Measurements from ENCODE around the gene CLDN15.
"Not testable (repeated sequence)": the region's sequence is repeated elsewhere in the genome, so short reads cannot be mapped to it uniquely, and the experiment has no call there.

CLDN15 gene

DNA sequence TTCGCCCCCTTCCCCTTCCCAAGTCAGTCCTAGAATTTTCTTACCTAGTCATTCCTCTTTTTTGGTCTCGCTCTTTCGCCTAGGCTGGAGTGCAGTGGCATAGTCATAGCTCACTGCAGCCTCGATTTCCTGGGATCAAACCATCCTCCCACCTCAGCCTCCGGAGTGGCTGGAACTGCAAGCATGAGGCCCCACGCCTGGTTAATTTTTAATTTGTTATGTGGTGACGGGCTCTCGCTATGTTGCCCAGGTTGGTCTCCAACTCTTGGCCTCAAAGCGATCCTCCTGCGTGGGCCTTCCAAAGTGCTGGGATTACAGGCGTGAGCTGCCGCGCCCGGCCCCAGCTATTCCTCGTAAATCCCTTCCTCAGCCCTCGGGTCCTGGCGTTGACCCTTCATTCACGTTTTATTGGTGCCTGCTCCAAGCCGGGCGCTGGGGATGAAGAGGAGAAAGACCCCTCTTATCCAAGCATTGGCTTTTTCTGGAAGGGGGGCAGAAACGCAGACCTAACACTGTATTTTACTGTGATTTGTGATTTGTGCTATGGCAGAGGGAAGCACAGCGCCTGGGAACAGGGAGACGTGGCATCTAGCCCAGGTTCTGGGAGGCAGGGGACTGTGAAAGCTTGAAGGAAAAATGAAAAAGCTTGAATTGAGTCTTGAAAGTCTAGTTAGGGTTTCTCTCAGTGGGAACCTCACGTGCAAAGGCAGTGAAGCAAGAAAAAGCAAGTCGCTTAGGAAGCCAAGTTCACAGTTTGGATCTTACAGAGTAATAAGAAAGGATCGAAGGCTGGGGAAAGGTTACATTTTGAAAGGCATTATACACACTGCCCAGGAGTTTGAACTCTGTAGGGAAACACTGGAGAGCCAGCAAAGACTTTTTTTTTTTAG is 19.1 kb downstream of the CLDN15 start:
- no peak for DNase-seq

DNA sequence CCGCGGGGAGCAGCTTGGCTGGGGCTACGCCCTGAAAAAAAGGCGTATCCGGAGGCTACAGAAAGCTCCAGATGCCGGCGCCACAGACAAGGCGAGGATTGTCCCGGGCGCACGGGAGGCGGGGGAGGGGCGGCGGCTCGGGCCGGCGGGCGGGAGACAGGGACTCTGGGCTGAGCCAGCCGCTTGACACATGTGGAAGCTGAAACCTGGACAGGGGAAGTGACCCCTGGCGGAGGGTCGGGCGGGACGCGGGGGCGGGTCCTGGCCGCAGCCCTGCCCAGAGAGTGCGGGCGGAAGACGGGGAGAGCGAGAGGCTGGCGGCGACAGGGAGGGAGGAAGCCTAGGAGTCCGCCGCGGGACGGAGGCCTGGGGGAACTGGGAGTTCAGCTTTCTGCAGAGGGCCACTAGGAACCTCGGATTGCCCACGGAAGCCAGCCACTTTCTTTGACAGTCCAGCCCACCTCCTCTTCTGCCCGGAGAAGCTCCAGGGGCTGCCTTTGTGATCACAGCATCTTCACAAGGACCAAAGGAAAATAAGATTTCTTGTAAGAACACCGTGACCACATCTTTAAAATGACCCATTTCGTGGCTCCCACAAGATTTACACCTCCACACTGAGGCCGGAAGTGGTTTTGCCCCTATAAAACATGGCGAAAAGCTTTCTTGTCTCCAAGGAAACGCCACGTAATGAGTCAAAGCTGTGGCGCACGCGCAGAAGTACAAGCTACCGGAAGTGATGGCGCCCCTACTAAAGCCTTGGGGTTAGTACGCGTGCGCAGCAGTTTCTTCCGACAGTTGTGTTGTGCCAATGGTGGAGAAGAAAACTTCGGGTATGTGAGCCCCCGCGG is 20.0 kb downstream of the CLDN15 start, which contains the start of the genes PLOD3 and ZNHIT1:
Gene PLOD3, minus strand, starts transcription at position 194 of the 848 bp plus-strand sequence. CDS start 307 bp downstream, outside the sequence.
Gene ZNHIT1, plus strand, starts transcription at position 778 of the 848 bp plus-strand sequence. Its CDS starts 31 bp downstream, at position 809.
- peak; percentile 96 for DNase-seq

DNA sequence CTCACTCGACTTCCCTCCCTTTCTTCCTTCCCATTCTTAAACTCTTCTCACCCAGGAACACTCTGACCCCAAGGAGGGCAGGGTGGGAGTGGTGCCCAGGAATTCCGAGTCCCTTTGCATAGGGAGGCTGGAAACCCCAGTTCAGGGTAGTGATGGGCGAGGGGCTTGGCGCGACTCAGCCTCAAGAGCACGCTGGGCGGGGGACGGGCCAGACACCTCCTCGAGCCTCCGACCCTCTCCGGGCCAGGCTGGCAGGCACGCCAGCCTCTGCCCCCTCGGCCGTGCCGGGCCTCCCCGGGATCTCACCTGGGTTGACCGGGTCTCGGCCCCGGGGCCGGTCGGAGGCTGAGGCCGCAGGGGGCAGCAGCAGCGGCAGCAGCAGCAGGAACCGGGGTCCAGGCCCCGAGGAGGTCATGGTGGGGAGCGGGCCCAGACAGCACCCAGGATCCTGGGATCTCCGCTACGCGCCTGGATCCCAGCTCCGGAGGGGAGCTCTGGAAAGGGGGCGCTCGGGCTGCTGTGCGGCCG is 20.7 kb downstream of the CLDN15 start:
- no peak for DNase-seq

DNA sequence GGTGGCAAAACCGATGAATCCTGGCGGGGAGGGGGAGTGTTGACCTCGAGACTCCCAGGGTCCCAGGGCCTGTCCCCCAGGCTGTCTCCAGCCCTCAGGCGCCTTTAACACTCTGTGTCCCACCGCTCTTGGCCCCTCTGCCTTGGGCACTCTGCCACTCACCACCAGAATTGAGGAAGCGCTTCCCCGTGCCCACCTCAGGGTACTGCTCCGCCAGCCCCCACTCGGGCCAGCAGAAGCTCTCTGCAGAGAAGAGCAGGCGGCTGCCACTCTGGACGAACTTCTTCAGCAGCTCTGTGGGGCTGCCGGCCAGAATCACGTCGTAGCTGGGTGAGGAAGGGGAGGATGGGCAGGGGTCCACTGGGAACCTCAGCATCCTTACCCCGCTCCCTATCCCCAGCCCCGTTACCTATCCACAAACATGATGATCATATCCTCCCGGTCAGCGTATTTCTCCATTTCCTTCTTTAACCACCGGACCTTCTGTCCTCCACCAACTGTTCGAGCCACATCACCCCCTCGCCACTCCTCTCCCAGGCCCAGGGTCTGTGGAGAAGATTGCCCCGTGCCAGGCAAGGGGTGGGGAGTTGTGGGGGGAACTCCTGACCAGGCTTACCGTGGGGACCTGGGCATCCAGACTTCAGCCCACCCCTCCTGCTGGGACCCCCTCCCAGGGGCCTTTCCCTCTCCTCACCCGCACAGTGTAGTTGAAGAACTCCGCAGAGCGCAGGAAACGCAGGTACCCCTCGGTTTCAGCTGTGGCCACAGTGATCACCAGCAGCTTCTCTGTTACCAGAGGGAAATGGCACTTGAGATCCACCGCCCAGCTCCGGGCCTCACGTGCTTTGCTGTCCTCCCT is 21.4 kb downstream of the CLDN15 start:
- DNase-seq: no peak

DNA sequence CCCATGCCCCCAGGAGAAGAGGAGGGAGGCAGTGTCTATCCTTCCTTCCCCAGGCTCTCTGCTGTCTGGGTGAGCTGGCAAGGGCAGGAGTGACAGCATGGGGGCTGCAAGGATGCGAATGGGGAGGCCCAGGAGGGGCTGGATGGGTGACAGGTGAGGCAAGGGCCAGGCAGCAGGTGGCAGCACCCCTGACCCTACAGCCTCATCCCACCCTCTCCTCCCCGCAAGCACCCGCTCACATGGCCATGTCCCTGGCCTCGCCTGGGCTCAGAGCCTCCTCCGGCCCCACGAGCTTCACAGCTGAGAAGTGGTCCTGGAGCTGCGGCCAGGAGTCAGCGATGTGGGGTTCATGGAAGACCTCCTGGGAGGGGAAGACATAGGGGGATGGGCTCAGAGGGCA is 25.6 kb downstream of the CLDN15 start:
- no peak for DNase-seq

DNA sequence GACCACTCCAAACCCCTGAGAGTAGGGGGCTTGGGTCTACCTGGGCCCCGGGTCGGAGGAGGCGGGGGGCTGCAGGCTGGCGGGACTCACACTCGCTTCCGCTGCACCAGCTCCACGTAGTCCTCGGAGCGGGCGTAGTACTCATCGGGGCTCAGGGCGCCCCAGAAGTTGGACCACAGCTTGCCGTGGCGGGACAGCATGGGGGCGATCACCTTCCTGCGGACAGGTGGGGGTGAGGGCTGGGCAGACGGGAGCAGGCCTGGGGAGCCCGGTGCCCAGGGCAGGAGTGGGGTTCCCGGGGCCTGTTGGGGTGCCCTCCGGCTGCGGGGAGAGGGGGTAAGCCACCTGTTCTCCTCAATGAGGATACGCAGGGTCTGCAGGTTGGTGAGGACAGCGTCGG is 26.1 kb downstream of the CLDN15 start:
- no peak for DNase-seq

DNA sequence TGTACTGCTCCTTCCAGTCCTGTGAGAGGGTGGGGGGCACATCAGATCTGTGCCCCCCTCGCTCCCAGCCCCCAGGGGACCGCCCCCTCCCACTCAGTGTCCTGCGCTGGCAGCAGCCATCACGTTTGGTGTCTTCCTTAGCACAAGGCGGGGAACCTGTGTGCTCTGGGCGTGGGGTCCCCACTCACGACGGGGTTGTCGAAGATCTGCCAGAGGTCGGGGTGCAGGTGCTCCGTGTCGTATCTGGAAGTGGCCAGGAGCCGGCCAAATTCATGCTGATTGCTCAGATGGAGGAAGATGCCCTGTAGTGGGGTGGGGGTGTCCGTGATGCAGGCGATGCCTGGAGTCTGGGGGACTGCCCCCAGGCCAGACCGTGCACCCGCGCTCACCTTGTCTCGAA is 27.5 kb downstream of the CLDN15 start:
- no peak for DNase-seq

DNA sequence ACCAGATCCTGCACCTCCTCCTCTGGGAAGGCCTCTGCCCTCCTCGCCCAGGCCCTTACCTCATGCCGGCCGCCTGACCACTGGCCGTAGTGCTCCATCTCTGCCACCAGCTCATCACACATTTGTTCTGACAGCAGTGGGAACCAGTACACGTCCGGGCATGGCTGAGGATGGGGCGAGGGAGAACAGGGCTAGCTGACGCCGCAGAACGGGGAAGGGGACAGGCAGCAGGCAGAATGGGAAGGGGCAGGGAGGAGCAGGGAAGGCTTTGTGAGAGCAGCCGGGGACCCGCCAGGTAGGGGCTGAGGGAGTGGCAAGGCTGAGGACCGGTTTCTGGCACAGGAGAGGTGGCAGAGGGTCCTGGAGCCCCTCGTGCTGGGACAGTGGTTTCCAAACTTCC is 28.8 kb downstream of the CLDN15 start:
- no peak for DNase-seq

DNA sequence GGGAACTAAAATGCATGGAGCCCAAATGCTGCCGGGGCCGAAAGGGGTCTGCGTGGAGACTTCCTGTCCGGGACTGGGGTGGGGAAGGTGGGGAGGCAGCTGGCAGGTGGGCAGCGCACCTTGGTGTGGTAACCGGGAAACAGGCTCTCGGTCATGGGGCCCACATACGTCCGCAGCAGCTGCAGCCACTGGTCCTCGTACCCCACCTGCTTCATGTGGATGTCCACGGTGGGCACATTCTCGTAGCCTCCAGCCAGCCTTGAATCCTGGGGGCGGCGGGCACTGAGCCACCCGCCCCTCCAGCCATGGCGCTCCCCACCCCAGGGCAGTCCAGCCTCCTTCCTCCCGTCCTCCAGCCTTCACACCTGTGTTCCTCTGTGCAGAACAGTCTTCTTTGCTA is 30.1 kb downstream of the CLDN15 start:
- DNase-seq: no peak

DNA sequence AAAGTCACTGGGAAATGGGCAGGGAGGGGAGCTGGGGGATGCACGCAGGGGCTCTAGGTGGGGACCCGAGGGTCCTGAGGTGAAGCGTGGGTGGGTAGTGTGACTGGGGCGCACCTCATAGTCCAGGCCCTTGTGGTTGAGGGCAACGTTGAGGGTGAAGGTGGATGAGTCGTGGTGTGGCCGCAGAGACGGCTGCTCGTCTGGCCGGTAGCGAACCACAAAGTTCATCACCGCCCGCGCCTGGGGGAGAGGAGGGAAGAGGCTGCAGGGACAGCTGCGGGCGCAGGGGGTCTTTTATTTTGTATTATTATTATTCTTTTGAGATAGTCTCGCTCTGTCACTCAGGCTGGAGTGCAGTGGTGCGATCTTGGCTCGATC is 30.9 kb downstream of the CLDN15 start:
- DNase-seq: no peak

DNA sequence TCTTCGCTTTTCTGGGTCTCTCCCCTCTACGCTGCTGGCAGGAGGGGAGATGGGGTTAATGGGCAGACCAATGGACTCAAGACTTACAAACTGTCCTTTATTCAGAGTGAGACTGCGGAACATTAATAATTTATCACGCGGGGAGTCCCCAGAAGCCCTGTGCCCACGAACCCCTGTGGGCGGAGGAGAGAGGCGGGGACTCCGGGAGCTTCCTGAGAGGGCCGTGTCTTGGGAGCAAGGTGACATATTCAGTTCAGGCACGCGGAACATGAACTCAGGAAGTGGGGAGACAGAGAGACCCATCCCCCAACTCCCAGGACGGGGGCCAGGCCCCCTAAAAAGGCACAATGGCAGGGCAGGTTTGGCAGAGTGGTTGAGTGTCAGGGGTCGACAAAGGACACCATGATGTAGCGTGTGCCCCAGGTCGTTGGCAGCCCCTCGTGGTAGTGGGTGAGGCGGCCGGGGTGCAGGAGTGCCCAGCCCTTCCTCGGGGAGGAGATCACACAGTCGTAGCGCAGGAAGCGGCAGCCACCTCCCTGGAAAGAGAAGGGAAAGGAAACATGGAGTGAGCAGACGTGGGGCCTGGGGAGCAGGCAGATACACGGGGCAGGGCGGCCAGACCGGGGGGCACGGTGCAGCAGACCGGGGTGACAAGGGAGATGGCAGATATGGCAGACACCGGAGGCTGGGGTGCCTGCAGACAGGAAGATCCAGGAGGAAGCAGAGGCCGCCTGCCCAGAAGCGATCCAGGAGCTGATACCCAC is 31.5 kb downstream of the CLDN15 start:
- no peak for DNase-seq

DNA sequence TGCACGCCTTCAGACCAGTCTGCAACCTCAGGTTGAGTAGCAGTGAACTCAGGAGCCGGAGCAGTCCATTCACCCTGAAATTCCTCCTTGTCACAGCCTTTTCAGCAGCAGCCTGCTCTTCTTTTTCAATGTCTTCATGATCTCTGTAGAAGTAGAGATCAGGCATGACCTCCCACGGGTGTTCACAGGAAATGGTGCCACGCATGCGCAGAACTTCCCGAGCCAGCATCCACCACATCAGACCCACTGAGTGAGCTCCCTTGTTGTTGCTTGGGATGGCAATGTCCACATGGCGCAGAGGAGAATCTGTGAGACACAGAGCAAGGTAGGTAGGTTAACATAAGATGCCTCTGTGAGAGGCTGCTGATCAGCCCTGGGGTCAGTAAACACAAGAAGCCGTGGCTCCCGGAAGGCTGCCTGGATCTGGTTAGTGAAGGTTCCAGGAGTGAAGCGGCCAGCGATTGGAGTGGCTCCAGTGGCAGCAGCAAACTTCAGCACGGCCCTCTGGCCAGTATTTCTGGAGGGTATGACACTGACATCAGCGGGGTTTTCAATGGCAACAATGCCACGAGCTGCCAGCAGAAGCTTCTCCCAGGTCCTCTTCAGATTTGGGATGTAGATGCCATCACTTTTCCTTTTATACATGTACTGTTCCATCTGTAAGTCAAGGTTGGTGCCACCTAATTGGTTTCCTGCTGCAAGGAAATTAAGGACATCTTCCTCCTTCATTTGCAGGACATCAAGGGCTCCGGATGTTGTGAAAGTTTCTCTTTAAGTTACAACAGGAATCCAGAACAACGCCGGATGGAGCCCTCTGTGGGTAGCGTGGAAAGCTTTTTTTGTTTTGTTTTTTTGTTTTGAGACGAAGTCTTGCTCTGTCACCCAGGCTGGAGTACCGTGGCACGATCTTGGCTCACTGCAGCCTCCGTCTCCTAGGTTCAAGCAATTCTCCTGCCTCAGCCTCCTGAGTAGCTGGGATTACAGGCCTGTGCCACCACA is 33.6 kb downstream of the CLDN15 start:
- peak; percentile 12 for DNase-seq

DNA sequence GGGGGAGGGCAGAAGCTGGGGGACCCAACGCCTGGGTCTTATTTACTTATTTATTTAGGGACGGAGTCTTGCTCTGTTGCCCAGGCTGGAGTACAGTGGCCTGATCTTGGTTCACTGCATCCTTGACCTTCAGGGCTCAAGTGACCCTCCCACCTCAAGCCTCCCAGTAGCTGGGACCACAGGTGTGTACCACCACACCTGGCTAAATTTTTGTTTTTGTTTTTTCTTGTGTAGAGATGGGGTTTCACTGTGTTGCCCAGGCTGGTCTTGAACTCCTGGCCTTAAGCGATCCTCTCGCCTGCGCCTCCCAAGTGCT is 35.0 kb downstream of the CLDN15 start:
- no peak for DNase-seq

DNA sequence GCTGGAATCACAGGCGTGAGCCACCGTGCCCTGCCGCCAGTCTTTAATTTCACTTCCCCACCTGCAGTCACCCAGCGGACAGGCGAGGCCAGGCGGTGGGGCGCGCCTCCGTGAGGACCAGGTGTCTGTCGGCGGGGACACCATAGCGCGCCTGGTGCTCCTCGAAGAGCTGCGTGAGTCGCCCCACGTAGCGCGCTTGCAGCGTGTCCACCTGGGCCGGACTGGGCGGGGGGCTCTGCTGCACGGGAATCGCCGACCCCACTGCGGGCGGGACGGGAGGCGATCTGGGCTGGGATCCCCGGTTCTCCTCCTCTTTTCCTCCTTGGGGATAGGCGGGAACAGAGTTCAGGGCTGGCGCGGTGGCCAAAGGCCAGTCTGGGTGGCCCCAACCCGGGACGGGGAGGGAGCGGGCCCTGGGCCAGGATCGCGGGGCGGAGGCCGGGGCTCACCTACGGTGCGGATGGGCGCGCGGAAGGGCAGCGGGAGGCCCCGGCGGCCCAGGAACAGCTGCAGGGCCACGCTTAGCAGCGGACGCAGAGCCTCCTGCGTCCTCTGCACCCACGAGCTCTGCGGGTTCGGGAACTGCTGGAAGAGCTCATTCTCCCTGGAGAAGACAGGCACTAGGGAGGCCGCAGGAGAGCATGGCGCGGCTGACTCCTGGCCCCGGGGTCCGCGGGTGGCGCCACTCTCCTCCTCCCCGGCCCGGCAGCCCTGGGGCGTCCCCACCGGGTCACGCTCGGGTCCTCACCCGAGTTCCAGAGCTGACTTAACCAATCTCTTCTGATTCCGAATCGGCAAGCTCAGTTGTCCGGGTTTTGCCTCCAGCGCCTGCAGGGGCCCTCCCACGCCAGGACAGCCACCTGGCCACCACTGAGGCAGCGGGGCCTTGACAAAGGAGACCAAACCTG is 35.7 kb downstream of the CLDN15 start:
- no peak for DNase-seq

DNA sequence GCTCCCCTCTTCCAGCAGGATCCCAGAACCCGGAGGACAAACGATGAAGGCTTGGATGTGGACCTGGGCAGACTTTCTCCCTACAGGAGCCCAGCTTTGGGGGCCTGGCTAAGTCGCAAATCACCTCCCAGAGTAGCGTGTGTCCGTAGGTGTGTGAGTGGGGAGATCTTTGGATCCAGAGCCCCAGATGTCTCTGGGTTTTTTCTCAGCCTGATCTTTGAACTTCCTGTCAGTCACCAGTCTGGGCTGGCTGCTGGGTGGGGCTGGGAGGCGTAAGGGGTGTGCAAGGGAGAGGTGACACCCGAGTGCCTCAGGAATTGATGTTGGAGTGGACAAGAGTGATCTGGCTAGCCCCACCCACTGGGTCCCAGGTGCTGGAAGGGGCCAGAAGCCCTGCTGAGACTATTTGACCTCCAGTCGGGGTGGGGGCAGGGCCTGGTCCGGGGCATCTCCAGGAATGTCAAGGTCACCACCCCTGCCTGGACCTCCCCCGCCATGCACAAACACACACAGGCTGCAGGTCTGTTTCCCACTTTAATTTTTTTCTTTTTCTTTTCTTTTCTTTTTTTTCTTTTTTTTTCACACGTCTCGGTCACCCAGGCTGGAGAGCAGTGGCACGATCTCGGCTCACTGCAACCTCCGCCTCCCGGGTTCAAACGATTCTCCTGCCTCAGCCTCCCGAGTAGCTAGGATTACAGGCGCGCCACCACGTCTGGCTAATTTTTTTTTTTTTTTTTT is 36.6 kb downstream of the CLDN15 start, which contains the start of gene MOGAT3:
Gene MOGAT3, minus strand, starts transcription at position 175 of the 738 bp plus-strand sequence. CDS start 182 bp downstream, outside the sequence.
- DNase-seq: no peak

DNA sequence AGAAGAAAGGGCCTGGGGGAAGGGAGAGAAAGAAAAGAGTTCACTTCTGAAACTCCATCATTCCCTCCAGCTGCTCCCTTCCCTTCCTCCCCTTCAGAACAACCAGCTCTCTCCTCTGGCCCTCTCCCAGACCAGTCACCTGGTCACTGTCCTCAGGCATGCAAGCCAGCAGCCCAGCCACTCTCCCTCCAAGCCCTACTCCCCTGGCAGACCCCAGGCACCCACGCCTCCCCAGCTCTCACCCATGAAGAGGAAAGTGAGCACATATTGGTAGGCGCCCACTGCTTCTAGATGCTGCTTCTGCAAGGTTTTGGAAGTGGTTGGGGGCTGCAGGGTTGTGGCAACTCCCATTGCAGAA is 37.1 kb downstream of the CLDN15 start:
- no peak for DNase-seq

DNA sequence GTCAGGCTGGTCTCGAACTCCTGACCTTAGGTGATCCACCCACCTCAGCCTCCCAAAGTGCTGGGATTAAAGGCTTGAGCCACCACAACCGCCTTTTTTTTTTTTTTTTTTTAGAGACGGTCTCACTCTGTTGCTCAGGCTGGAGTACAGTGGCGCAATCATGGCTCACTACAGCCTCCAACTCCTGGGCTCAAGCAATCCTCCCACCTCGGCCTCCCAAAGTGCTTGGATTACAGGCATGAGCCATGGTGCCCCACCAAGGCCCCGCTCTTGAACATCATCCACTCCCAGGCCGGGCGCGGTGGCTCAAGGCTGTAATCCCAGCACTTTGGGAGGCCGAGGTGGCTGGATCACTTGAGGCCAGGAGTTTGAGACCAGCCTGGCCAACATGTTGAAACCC is 38.1 kb downstream of the CLDN15 start:
- DNase-seq: not testable (repeated sequence)

DNA sequence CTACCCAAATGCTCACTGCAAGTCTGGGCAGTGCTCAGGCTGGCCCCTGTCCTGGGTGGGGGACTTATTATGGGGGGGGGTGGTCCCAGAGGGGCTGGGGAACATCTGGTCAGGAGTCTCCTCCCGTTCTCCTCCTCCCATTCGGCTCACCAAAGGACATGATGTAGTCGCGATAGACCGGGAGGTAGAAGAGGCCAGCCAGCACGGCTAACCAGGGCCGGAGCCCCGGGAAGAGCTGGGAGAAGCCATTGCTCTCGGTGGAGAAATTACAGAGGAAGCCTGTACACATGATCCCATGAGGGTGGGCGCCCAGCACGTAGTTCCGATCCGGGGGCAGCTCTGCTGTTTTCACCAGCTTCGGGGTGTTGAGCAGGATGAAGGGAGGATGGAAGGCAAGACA is 39.1 kb downstream of the CLDN15 start:
- no peak for DNase-seq

DNA sequence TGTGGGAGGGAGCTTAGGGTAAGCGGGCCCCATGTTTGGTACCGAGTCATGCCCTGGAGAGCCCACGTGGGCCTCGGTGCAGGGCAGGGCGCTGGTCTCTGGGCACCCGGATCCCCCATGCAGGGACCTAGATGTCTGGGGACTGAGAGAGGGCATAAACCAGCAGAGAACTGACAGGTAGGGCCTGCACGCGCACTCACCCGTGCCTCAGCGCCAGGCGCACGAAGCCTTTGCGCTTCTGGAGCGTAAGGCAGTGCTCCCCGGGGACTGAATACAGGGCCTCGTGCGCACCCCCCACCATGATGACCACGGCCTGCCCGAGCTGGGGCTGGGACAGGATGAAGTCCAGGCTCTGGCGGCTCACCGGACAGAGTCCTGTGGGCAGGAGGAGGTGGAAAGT is 39.6 kb downstream of the CLDN15 start:
- no peak for DNase-seq

Data from CD4-positive, alpha-beta T cell treated with Interferon gamma for 1 hour (primary cell).